ENCODE data around the gene LRCH3. TPM values are rescaled to one million over a fixed set of nuclear protein-coding genes. Genes with fewer than 3 reads are reported as not detected.

LRCH3 gene
- total RNA-seq, 1 experiment from 2014 or later: 75.8 TPM

Other genes starting within 250 kb of the LRCH3 start
- gene BDH1, start 235.3 kb upstream of the LRCH3 start, total RNA-seq (2021; ENCODE audit: unreplicated experiment): 4.8 TPM
- gene RUBCN, start 54.4 kb upstream of the LRCH3 start, total RNA-seq (2021; ENCODE audit: unreplicated experiment): 37.9 TPM
- gene FYTTD1, start 41.4 kb upstream of the LRCH3 start, total RNA-seq (2021; ENCODE audit: unreplicated experiment): 77.8 TPM
- 1,025 TPM for gene RPL35A, start 158.9 kb downstream of the LRCH3 start, total RNA-seq (2021; ENCODE audit: unreplicated experiment)
- gene LMLN, start 169.0 kb downstream of the LRCH3 start, total RNA-seq (2021; ENCODE audit: unreplicated experiment): 21.8 TPM